Measurements from ENCODE around the gene SCGB3A1.

The SCGB3A1 gene

DNA sequence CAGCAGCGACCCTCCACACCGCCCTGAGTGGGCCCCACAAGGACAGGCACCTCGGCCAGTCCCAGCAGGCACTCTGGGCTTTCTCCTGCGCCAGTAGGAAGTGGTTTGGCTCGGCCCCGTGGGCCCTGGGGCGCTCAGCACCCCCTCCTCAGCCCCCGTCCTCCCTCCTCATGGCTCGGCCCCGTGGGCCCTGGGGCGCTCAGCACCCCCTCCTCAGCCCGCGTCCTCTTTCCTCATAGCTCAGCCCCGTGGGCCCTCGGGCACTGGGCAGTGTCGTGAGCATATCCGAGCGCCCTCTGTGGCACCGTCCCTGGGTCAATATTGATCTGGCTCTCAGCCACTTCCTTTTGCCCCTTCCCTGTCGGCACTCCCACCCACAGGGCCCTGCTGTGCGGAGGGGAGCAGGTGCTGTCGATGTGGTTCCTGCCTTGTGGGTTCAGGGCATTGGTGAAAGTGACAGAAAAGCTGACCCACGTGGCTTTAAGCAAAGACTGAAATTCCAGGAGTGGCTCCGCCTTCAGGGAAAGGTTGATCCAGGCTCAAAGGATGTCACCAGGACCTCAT, 5.5 kb upstream of the SCGB3A1 start:
- H3K4me3 Mint-ChIP-seq: no peak overlapping the region
- DNase-seq: no peak

DNA sequence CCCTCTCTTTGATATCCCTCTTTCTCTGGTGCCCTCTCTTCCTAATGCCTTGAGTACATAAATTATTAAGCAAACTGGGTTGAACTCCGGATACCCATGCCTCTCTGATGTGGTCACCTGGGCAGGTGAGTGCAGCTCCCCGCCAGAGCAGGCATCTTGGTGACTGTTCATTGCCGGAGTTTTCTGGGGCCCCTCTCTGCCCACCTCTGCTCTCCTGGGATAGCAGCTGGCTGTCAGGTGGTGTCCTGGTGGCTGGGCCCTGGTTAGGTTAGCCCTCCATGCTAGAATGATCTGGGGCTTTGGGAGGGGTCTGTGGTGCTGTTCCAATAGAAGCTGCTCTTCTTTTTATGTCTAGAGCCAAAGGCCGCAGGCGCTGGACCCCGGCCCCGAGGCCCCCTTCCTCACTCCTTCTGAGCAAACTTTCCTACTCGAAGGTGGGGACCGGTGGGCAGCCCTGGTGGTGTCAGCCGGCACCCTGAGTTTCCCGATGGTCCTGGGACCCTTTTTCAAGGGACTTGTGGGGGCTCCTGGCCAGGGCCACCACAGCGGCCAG, 4.9 kb upstream of the SCGB3A1 start:
- Mint-ChIP-seq H3K4me1 (peaks cover 24% of the 10 kb centered on the region), H3K4me3 (no peak overlapping the region), H3K27ac (no peak overlapping the region), H3K9me3 (no peaks in the 10 kb centered on the region), H3K36me3 (ENCODE audit: low read depth) (no peaks in the 10 kb centered on the region), H3K27me3 (ENCODE audit: low read depth, poor library complexity) (peaks cover 29% of the 10 kb centered on the region)
- DNase-seq: no peak
- no peak for TF ChIP-seq CTCF (IDR thresholded peaks at IDR 0.05)

More for the DNA sequence above, 5.5 kb upstream of the SCGB3A1 start:
- Mint-ChIP-seq H3K9me3 (no peaks in the 10 kb centered on the region), H3K27ac (no peak overlapping the region), H3K4me1 (peaks cover 29% of the 10 kb centered on the region), H3K27me3 (ENCODE audit: low read depth, poor library complexity) (peaks cover 28% of the 10 kb centered on the region), H3K36me3 (ENCODE audit: low read depth) (no peaks in the 10 kb centered on the region)
- TF ChIP-seq CTCF (IDR thresholded peaks at IDR 0.05): no peak

GRCh38 chr5:180595381-180596114, 4.2 kb upstream of the SCGB3A1 start:
- no peaks in the 10 kb centered on the region for H3K9me3 Mint-ChIP-seq
- no peak for TF ChIP-seq CTCF (IDR thresholded peaks at IDR 0.05)
- no peaks in the 10 kb centered on the region for H3K36me3 Mint-ChIP-seq (ENCODE audit: low read depth)
- H3K27me3 Mint-ChIP-seq (ENCODE audit: low read depth, poor library complexity): peaks cover 29% of the 10 kb centered on the region
- DNase-seq: no peak
- H3K27ac Mint-ChIP-seq: no peak overlapping the region
- H3K4me3 Mint-ChIP-seq: no peak overlapping the region
- peaks cover 24% of the 10 kb centered on the region for H3K4me1 Mint-ChIP-seq

- H3K27me3 Mint-ChIP-seq (ENCODE audit: low read depth, poor library complexity): peaks cover 30% of the 10 kb centered on the region
- H3K36me3 Mint-ChIP-seq (ENCODE audit: low read depth): no peaks in the 10 kb centered on the region
- no peak overlapping the region for H3K4me3 Mint-ChIP-seq
- TF ChIP-seq CTCF (IDR thresholded peaks at IDR 0.05): no peak
- no peak overlapping the region for H3K27ac Mint-ChIP-seq
- DNase-seq: no peak
- peaks cover 19% of the 10 kb centered on the region for H3K4me1 Mint-ChIP-seq
- no peaks in the 10 kb centered on the region for H3K9me3 Mint-ChIP-seq
Measured at GRCh38 chr5:180595046-180595379, 3.7 kb upstream of the SCGB3A1 start.

- H3K4me1 Mint-ChIP-seq: peaks cover 24% of the 10 kb centered on the region
- DNase-seq: no peak
Measured at GRCh38 chr5:180594311-180595045, 3.2 kb upstream of the SCGB3A1 start.

More at GRCh38 chr5:180594311-180595045, 3.2 kb upstream of the SCGB3A1 start:
- Mint-ChIP-seq H3K9me3 (peaks cover 4% of the 10 kb centered on the region), H3K27ac (no peak overlapping the region), H3K36me3 (ENCODE audit: low read depth) (peaks cover 4% of the 10 kb centered on the region), H3K4me3 (no peak overlapping the region), H3K27me3 (ENCODE audit: low read depth, poor library complexity) (peaks cover 36% of the 10 kb centered on the region)
- TF ChIP-seq CTCF (IDR thresholded peaks at IDR 0.05): no peak
